Measurements from ENCODE around the gene C11orf97. TPM values are rescaled to one million over a fixed set of nuclear protein-coding genes. Genes with fewer than 3 reads are reported as not detected.
A peak's percentile ranks its signal among the peaks of the same experiment; 100 is the strongest.

The C11orf97 gene
- total RNA-seq, 2 donors from 2014 or later, result not detected

GRCh38 chr11:94513091-94513490 is 830 bp downstream of the C11orf97 start:
- peak; percentile 7 for ATAC-seq
- 24 to 40% methylated on average over 2 of the region's 2 CpGs for WGBS, 2 donors
- intact Hi-C loops (cut with DNase I), result no loop called here
- H3K9me3 ChIP-seq, result no peaks in the 10 kb centered on the region
- peaks cover 10% of the 10 kb centered on the region for H3K4me1 ChIP-seq
- H3K27ac ChIP-seq, result no peak overlapping the region
- H3K27me3 ChIP-seq, result no peaks in the 10 kb centered on the region
- TF ChIP-seq, protein P1, sequence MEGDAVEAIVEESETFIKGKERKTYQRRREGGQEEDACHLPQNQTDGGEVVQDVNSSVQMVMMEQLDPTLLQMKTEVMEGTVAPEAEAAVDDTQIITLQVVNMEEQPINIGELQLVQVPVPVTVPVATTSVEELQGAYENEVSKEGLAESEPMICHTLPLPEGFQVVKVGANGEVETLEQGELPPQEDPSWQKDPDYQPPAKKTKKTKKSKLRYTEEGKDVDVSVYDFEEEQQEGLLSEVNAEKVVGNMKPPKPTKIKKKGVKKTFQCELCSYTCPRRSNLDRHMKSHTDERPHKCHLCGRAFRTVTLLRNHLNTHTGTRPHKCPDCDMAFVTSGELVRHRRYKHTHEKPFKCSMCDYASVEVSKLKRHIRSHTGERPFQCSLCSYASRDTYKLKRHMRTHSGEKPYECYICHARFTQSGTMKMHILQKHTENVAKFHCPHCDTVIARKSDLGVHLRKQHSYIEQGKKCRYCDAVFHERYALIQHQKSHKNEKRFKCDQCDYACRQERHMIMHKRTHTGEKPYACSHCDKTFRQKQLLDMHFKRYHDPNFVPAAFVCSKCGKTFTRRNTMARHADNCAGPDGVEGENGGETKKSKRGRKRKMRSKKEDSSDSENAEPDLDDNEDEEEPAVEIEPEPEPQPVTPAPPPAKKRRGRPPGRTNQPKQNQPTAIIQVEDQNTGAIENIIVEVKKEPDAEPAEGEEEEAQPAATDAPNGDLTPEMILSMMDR (IDR thresholded peaks at IDR 0.05), result no peak
- no peak for TF ChIP-seq POLR2A (IDR thresholded peaks at IDR 0.05)
- H3K36me3 ChIP-seq (replicated peaks in 1 of 2; ENCODE audit: insufficient read depth in 1 of 2, low read depth in 2 of 2), result no peaks in the 10 kb centered on the region
- H3K4me3 ChIP-seq, result no peak overlapping the region
- peak in 1 of 4 donors; percentile 18 for DNase-seq

DNA sequence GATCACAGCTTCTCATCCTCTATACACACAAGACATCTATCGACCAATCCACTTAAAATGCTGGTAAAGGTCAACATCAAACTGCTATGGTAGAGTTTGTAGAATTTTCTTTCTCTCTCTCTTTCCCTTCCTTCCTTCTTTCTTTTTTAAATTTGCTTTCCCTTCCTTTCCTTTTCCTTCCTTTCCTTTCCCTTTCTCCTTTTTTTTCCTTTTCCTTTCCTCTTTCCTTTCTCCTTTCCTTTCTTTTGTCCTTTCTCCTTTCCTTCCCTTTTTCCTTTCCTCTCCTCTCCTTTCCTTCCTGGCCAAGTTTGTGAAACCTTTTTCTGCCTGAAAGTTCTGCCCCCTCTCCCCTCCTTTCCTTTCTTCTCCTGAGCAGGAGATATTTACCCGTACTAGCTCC is 3.1 kb downstream of the C11orf97 start:
- Histone ChIP-seq H3K4me3 (no peak overlapping the region), H3K27me3 (no peaks in the 10 kb centered on the region), H3K9me3 (no peaks in the 10 kb centered on the region), H3K4me1 (peaks cover 14% of the 10 kb centered on the region), H3K27ac (no peak overlapping the region), H3K36me3 (replicated peaks in 1 of 2; ENCODE audit: insufficient read depth in 1 of 2, low read depth in 2 of 2) (no peaks in the 10 kb centered on the region)
- ATAC-seq, result no peak
- intact Hi-C loops (cut with DNase I), result no loop called here
- 70 to 86% methylated on average over 2 of the region's 2 CpGs for WGBS, 2 donors
- TF ChIP-seq, protein P1 (IDR thresholded peaks at IDR 0.05), result no peak
- no peak for TF ChIP-seq POLR2A (IDR thresholded peaks at IDR 0.05)
- no peak for DNase-seq

GRCh38 chr11:94516725-94517124 is 4.5 kb downstream of the C11orf97 start:
- H3K27ac ChIP-seq, result no peak overlapping the region
- intact Hi-C loops (cut with DNase I), result no loop called here
- DNase-seq (no peak), ATAC-seq (no peak)
- WGBS, 2 donors, result 30 to 42% methylated on average over 1 of the region's 1 CpG
- H3K36me3 ChIP-seq (replicated peaks in 1 of 2; ENCODE audit: insufficient read depth in 1 of 2, low read depth in 2 of 2), result no peaks in the 10 kb centered on the region
- no peaks in the 10 kb centered on the region for H3K9me3 ChIP-seq
- TF ChIP-seq POLR2A (IDR thresholded peaks at IDR 0.05), result no peak
- TF ChIP-seq, protein P1 (IDR thresholded peaks at IDR 0.05), result no peak
- no peaks in the 10 kb centered on the region for H3K27me3 ChIP-seq
- peaks cover 14% of the 10 kb centered on the region for H3K4me1 ChIP-seq
- H3K4me3 ChIP-seq, result no peak overlapping the region

GRCh38 chr11:94518300-94518699 is 6.0 kb downstream of the C11orf97 start:
- peaks cover 5% of the 10 kb centered on the region for H3K4me1 ChIP-seq
- no peak overlapping the region for H3K4me3 ChIP-seq
- no peak for DNase-seq
- H3K27ac ChIP-seq, result no peak overlapping the region
- ATAC-seq, result no peak
- no peaks in the 10 kb centered on the region for H3K36me3 ChIP-seq (replicated peaks in 1 of 2; ENCODE audit: insufficient read depth in 1 of 2, low read depth in 2 of 2)
- H3K9me3 ChIP-seq, result no peaks in the 10 kb centered on the region
- intact Hi-C loops (cut with DNase I), result no loop called here
- WGBS, 2 donors, result 34 to 44% methylated on average over 4 of the region's 4 CpGs
- no peak for TF ChIP-seq POLR2A (IDR thresholded peaks at IDR 0.05)
- TF ChIP-seq, protein P1 (IDR thresholded peaks at IDR 0.05), result no peak
- no peaks in the 10 kb centered on the region for H3K27me3 ChIP-seq

GRCh38 chr11:94519478-94520084 is 7.3 kb downstream of the C11orf97 start:
- Histone ChIP-seq H3K27me3 (no peaks in the 10 kb centered on the region), H3K36me3 (replicated peaks in 1 of 2; ENCODE audit: insufficient read depth in 1 of 2, low read depth in 2 of 2) (no peaks in the 10 kb centered on the region), H3K4me1 (peaks cover 4% of the 10 kb centered on the region), H3K27ac (no peak overlapping the region), H3K4me3 (no peak overlapping the region), H3K9me3 (no peaks in the 10 kb centered on the region)
- 8 to 13% methylated on average over 5 of the region's 5 CpGs for WGBS, 2 donors
- intact Hi-C loops (cut with DNase I), result no loop called here
- peak in 2 of 4 donors; percentile 21 to 28 for DNase-seq
- peak; percentile 42 for ATAC-seq
- no peak for TF ChIP-seq POLR2A (IDR thresholded peaks at IDR 0.05)
- TF ChIP-seq, protein P1 (IDR thresholded peaks at IDR 0.05), result peak; percentile 50 to 75 (median 67)

Measured in body of pancreas (tissue), 4 donors.